Kidney tubule cell (primary cell): ENCODE results near the gene LRCH1.
A peak's percentile ranks its signal among the peaks of the same experiment; 100 is the strongest.
"Not testable (repeated sequence)": the region's sequence is repeated elsewhere in the genome, so short reads cannot be mapped to it uniquely, and the experiment has no call there.

Experiments
- DNase-seq: peaks from one replicate; pipeline ENCODE4 v3.0.0-alpha.2; 2018; ENCODE audit warnings: low spot score

The LRCH1 gene

GRCh38 chr13:46552889-46553520 lies at the start of gene LRCH1:
TSS of gene LRCH1 (plus strand) at chr13:46553170. CDS start at chr13:46553397, 227 bp downstream.
- peak; percentile 95 for DNase-seq

DNA sequence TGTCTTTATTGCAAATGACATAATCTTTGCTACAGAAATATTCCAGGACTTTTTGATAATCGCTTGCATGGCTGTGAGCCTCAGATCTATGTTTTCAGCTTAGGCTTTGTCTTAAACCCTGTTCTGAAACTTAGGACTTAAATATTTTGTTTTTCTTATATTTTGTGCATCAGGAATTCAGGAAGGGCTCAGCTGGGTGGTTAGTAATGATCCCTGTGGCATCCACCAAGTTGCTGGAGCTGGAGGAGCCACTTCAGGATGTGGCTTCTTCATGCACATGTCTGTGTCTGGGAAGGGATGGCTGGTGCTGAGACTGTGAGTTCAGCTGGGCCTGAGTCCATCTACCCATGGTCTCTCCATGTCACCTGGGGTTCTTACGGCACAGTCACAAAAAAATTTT lies 48.9 kb upstream of the LRCH1 start:
- no peak for DNase-seq

GRCh38 chr13:46507981-46508380 lies 45.0 kb upstream of the LRCH1 start:
- no peak for DNase-seq

DNA sequence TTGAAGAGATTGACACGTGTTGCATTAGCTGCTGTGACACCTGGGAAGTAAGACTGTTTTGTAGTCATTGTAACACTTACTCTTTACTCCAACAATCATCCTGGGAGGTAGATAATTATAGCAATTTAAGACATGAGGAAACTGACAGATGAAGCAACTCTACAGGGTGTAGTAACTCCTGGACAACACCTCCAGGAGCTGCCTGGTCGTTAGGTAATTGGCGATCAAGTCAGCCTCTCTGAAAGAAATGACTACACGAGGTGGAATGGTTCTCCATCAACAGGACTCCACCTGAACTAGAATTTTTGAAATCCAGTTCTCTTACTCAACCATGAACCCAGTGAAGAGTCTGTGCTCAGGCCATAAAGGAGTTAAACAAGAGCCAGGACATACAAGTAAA lies 43.0 kb upstream of the LRCH1 start:
- no peak for DNase-seq

- DNase-seq, result no peak
These were observed 37.2 kb upstream of the LRCH1 start for GRCh38 chr13:46515803-46516202.

DNA sequence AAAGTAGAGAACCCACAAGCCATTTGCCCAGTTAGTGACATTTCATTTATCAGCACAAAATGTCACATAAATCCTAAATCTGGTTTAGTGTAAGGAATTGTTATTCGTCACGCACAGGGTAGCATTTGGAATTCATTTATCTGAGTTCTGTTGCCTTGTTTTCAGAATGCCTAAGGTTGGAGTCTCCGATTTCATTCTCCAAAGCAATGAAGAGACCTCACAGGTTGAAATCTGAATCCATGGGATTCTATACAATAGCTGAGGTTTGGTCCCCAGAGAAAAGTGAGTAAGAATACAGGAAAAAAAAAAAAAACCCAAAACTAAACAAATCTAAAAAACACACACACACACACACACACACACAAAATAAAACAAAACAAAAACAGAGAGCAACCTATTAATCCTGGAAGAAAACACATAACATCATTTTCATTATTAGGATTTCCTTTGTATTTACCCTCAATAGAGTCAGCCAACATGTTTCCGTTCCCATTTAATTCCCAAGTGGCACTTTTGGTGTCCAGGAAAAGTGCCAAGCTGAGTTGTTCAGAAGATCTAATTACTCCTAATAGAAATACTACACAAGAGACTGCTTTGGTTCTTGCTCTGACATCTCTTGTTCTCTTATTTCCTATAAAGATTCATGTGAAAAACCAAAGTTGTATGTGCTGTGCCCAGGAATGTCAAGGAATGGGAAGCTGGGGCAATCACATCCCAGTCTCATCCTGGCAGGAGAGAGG lies 36.2 kb upstream of the LRCH1 start:
- no peak for DNase-seq

DNA sequence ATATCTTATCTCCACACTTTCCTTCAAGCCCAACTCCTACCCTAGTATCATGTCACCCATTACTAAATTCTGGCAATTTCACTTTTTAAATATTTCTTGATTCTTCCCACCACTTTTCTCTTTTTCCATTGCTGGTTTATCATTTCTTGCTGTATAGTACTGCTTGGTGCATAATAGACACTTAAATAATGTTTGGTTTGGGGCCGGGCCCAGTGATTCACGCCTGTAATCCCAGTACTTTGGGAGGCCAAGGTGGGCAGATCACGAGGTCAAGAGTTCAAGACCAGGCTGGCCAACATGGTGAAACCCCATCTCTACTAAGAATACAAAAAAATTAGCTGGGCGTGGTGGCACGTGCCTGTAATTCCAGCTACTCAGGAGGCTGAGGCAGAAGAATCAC lies 35.2 kb upstream of the LRCH1 start:
- not testable (repeated sequence) for DNase-seq

DNA sequence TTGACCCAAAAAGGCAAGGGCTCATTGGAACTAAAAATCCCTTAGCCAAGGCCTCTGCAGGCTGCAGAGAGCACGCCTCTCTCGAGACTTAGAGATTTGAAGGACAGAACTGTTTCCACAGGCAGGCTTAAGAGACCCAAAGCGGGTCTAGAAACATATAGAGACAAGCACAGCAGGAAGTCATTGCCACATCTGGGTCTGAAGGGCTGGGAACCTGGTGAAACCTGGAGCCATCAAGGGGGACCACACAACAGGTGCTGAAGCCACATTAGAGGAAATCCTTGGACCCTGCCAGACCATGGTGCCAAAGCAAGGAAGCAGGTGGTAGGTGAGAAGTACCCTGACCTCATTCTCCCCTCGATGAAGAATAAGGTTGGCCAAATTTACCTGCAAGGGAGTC lies 33.8 kb upstream of the LRCH1 start:
- DNase-seq, result no peak

- no peak for DNase-seq
These were observed 32.8 kb upstream of the LRCH1 start for GRCh38 chr13:46520166-46520565.

DNA sequence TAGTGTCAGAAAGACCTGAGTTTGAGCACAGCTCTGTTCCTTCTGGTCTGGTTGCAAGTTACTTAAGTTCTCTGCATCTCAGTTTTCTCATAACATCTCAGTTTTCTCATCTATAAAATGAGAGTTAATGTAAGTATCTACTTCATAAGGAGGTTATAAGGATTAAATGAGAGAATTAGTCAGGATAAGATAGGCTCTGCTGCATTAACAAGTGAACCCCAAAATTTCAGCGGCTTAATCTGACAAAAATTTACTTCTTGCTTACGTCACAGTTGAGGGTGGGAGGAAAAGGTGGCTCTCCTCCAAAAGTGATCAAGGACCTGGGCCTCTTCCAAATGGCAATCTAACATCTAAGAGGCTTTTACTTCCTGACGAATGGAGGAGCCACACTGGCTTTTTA lies 31.5 kb upstream of the LRCH1 start:
- DNase-seq, result no peak

- DNase-seq, result peak; percentile 52
These were observed 30.8 kb upstream of the LRCH1 start for GRCh38 chr13:46521921-46522747.

- DNase-seq, result no peak
These were observed 30.3 kb upstream of the LRCH1 start for GRCh38 chr13:46522748-46523030.

DNA sequence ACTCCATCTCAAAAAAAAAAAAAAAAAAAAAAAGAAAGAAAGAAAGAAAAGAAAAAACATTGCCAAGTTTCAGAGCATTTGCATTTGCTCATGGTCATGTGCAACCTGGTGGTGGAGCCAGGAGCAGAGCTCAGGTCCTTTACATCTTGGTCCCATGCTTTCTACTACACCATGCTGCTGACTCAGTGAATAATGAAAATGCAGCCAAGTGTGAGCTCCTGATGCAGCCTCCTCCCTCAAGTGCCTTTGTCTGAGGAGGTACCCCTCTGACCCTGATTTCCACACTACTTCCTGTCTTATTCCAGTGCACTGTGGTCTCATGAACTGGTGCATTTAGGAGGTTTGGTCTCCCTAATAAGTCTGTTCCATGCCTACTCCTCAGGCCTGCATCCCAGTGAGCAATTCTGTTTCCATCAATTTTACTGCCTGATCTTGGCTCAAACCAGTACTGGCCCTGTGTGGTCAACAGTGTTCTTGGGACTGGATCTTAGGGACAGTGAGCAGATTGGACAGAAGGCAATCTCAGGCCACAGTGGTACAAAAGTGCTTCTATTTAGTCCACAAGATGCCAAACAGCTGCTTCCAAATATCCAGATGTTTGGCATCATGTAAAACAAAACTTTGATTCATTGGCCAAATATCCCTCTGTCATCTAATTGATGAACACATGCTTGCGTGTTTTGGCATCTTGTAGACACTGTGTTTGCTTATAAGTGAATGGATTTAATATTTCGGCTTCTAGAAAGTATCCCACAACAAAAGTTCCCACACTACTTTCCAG lies 28.8 kb upstream of the LRCH1 start:
- DNase-seq, result peak; percentile 47

DNA sequence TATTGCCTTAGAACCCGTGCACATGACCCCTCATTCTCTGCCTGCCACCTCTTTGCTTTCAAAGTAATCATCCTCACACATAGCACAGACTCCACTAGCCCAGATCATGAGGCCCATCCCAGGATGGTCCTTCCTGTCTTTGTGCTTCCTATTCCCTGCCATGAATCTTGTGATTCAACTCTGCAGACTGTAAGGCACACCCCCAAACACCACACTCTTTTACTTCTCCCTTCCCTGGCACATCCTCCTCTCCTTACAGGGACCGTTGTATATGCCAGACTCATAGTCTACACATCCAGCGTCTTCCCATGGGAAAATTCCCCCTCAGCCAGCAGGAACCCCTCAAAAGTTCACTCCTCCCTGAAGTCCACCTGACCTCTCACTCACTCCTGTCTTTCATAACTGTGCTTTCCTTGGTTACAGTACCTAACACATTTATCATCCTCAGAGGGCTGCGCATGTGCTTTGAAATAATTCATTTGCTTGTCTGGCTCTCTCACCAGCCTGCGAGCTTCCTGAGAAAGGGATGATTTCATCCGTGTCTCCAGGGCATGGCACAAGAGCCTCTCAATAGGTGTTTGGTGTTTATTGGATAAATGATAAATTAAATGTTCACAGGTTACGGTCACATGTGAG lies 26.8 kb upstream of the LRCH1 start:
- DNase-seq, result peak; percentile 9

- DNase-seq, result no peak
These were observed 26.2 kb upstream of the LRCH1 start for GRCh38 chr13:46526740-46527139.

DNA sequence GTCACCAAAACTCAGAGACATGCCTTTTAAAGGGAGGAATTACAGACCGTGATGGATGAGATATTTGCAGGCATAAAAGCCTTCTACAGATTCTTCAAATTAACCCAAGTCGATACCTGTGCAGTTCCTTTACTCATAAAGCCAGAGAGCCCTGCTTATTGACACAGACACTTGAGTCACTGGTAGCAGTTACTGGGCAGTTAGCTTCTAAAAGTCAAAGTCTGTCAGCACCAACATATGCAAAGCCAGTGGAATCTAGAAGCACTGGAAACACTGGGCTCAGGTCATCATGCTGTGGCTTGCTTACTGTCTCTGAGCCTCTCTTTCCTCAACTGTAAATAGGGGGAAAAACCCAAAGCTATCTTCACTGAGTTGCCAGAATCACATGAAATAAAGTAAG lies 25.7 kb upstream of the LRCH1 start:
- DNase-seq, result peak; percentile 32

GRCh38 chr13:46529216-46529919 lies 23.6 kb upstream of the LRCH1 start:
- DNase-seq, result no peak

- DNase-seq, result peak; percentile 19
These were observed 22.7 kb upstream of the LRCH1 start for GRCh38 chr13:46530084-46530935.

GRCh38 chr13:46531953-46532352 lies 21.0 kb upstream of the LRCH1 start:
- no peak for DNase-seq

- no peak for DNase-seq
These were observed 18.0 kb upstream of the LRCH1 start for GRCh38 chr13:46535002-46535401.
